ENCODE data around the gene TMEM119.

- TF ChIP-seq CTCF (IDR thresholded peaks at IDR 0.05) (no peak), POLR2A (IDR thresholded peaks at IDR 0.05) (no peak)
These were observed 32.8 kb upstream of the TMEM119 start for GRCh38 chr12:108630481-108631207.

Measured in ovary (tissue), 3 donors.